GM23338 (cell line): ENCODE results near the gene NRF1. TPM values are rescaled to one million over a fixed set of nuclear protein-coding genes. Genes with fewer than 3 reads are reported as not detected.
A peak's percentile ranks its signal among the peaks of the same experiment; 100 is the strongest.

Experiments used
- ATAC-seq: fragments of 200-7000 bp; cut with Tn5 transposase; 3 replicates; pipeline ENCODE4 v1.9.1; 2020
- DNase-seq: peaks from one replicate; pipeline ENCODE4 v3.0.0-alpha.2; 2015; ENCODE audit warnings: low spot score
- H2AFZ ChIP-seq: fragments of 200-600 bp; sonication (generic); 2 replicates; pipeline ENCODE4 v1.8.0; 2016; ENCODE audit warnings: antibody characterized with exemption, mild to moderate bottlenecking, moderate library complexity
- H3F3A ChIP-seq: fragments of 200-600 bp; sonication (generic); replicated peaks from 2 replicates; pipeline ENCODE4 v1.8.0; 2017; ENCODE audit warnings: antibody characterized with exemption, mixed run types, low read depth
- H3K27ac ChIP-seq: fragments of 200-600 bp; sonication (generic); 2 replicates; pipeline ENCODE4 v1.6.1; 2016; ENCODE audit warnings: low read depth
- H3K27me3 ChIP-seq: fragments of 200-600 bp; sonication (generic); 2 replicates; pipeline ENCODE4 v1.8.0; 2016; ENCODE audit warnings: mild to moderate bottlenecking, mixed run types, moderate library complexity; ENCODE audit not compliant: insufficient read depth
- H3K36me3 ChIP-seq: fragments of 200-600 bp; sonication (generic); 2 replicates; pipeline ENCODE4 v1.8.0; 2016; ENCODE audit warnings: mild to moderate bottlenecking; ENCODE audit not compliant: insufficient read depth
- H3K4me1 ChIP-seq: fragments of 200-600 bp; sonication (generic); 2 replicates; pipeline ENCODE4 v1.8.0; 2016; ENCODE audit warnings: mild to moderate bottlenecking, moderate library complexity; ENCODE audit not compliant: insufficient read depth
- H3K4me2 ChIP-seq: fragments of 200-600 bp; sonication (generic); 2 replicates; pipeline ENCODE4 v1.7.1; 2017; ENCODE audit warnings: mixed run types
- H3K4me3 ChIP-seq: fragments of 200-600 bp; sonication (generic); 2 replicates; pipeline ENCODE4 v1.6.1; 2016; ENCODE audit warnings: mixed run types
- H3K79me2 ChIP-seq: fragments of 200-600 bp; sonication (generic); replicated peaks from 2 replicates; pipeline ENCODE4 v1.8.0; 2017; ENCODE audit warnings: mild to moderate bottlenecking; ENCODE audit not compliant: insufficient read depth
- H3K9me2 ChIP-seq: fragments of 200-600 bp; sonication (generic); 2 replicates; pipeline ENCODE4 v1.8.0; 2017; ENCODE audit not compliant: insufficient read depth
- H4K20me1 ChIP-seq: fragments of 200-600 bp; sonication (generic); replicated peaks from 2 replicates; pipeline ENCODE4 v1.8.0; 2017; ENCODE audit warnings: mild to moderate bottlenecking; ENCODE audit not compliant: insufficient read depth
- H3K27ac Mint-ChIP-seq: 2 replicates; pipeline ENCODE4 v1.8.0; 2020; ENCODE audit warnings: inconsistent platforms, mild to moderate bottlenecking, moderate library complexity, mixed read lengths
- H3K27me3 Mint-ChIP-seq: 3 replicates; pipeline ENCODE4 v1.8.0; 2022; ENCODE audit warnings: low read depth, mild to moderate bottlenecking, moderate library complexity, mixed read lengths, inconsistent platforms; ENCODE audit not compliant: insufficient read depth, poor library complexity
- H3K36me3 Mint-ChIP-seq: 3 replicates; pipeline ENCODE4 v1.8.0; 2021; ENCODE audit warnings: low read depth, mild to moderate bottlenecking, inconsistent platforms, moderate library complexity, mixed read lengths
- H3K4me1 Mint-ChIP-seq: 3 replicates; pipeline ENCODE4 v1.8.0; 2020; ENCODE audit warnings: mild to moderate bottlenecking, inconsistent platforms, mixed read lengths
- H3K4me3 Mint-ChIP-seq: 3 replicates; pipeline ENCODE4 v1.8.0; 2021; ENCODE audit warnings: moderate library complexity, mild to moderate bottlenecking, inconsistent platforms, mixed read lengths
- H3K9me3 Mint-ChIP-seq: 3 replicates; pipeline ENCODE4 v1.8.0; 2020; ENCODE audit warnings: moderate library complexity, mild to moderate bottlenecking, inconsistent platforms, mixed read lengths
- CREB1 ChIP-seq: fragments of 250-450 bp; sonication (Bioruptor Pico); IDR thresholded peaks from 2 replicates; pipeline ENCODE4 v1.5.0; 2020; ENCODE audit warnings: low read depth, mild to moderate bottlenecking, moderate library complexity
- EZH2 ChIP-seq: fragments of 200-600 bp; sonication (generic); IDR thresholded peaks from one replicate; pipeline ENCODE4 v1.8.0; 2017; ENCODE audit warnings: antibody characterized with exemption, mild to moderate bottlenecking, low read depth; ENCODE audit not compliant: unreplicated experiment
- EZH2phosphoT487 ChIP-seq: fragments of 200-600 bp; sonication (generic); IDR thresholded peaks from one replicate; pipeline ENCODE4 v1.8.1; 2018; ENCODE audit warnings: antibody characterized with exemption; ENCODE audit not compliant: unreplicated experiment
- JUNB ChIP-seq: IDR thresholded peaks from one replicate; pipeline ENCODE4 v1.6.1; 2016; ENCODE audit warnings: antibody characterized with exemption; ENCODE audit not compliant: unreplicated experiment
- NANOG ChIP-seq: IDR thresholded peaks from 2 replicates; pipeline ENCODE4 v1.6.1; 2016; ENCODE audit warnings: antibody characterized with exemption, borderline replicate concordance
- POLR2AphosphoS5 ChIP-seq: IDR thresholded peaks from 2 replicates; pipeline ENCODE4 v1.6.1; 2016; ENCODE audit warnings: antibody characterized with exemption, low read depth
- REST ChIP-seq: IDR thresholded peaks from one replicate; pipeline ENCODE4 v1.6.1; 2018; ENCODE audit warnings: antibody characterized with exemption; ENCODE audit not compliant: unreplicated experiment
- STAT1 ChIP-seq: IDR thresholded peaks from one replicate; pipeline ENCODE4 v1.6.1; 2016; ENCODE audit warnings: antibody characterized with exemption; ENCODE audit not compliant: unreplicated experiment
- ZNF114 ChIP-seq: fragments of 250-450 bp; sonication (Bioruptor Pico); IDR thresholded peaks from 2 replicates; pipeline ENCODE4 v1.5.0; 2020; ENCODE audit warnings: mild to moderate bottlenecking, moderate library complexity
- ZNF331 ChIP-seq: fragments of 250-450 bp; sonication (Bioruptor Pico); IDR thresholded peaks from 2 replicates; pipeline ENCODE4 v1.5.0; 2020; ENCODE audit warnings: low read depth, mild to moderate bottlenecking, moderate library complexity
- polyA plus RNA-seq: library from polyadenylated mRNA; unstranded; fragments of >200 nt; fragmentation: Nextera tagmentation; extraction: Ambion mirVana; gene quantifications from 2 replicates; pipeline ENCODE4 v1.2.1, GENCODE V29; 2016
- total RNA-seq: library from RNA; depleted of rRNA; stranded (reverse); fragments of >200 nt; shearing (Covaris generic); gene quantifications from 2 replicates; pipeline ENCODE4 v1.2.3, GENCODE V29; 2014
- TF ChIP-seq, protein P1 (sequence below): IDR thresholded peaks from 2 replicates; pipeline ENCODE4 v1.6.1; 2016; ENCODE audit warnings: antibody characterized with exemption
- TF ChIP-seq, protein P2 (sequence below), 2 experiments: fragments of 200-600 bp in 1 of 2; sonication (generic) in 1 of 2; conservative IDR thresholded peaks; 2 replicates each; pipeline versions ENCODE4 v1.5.1 to v1.6.1; 2016 to 2017; ENCODE audit warnings: antibody characterized with exemption in 2 of 2, low read depth in 2 of 2, mild to moderate bottlenecking in 2 of 2, moderate library complexity in 1 of 2
- TF ChIP-seq, protein P3 (sequence below): fragments of 250-450 bp; sonication (Bioruptor Pico); IDR thresholded peaks from 2 replicates; pipeline ENCODE4 v1.5.0; 2020; ENCODE audit warnings: mild to moderate bottlenecking, moderate library complexity

The NRF1 gene
- total and polyA plus RNA-seq, 2 experiments from 2014 or later: 5.3 to 24.6 TPM

- H3K4me3 Mint-ChIP-seq: no peak overlapping the region
- Histone ChIP-seq H3K9me2 (no peaks in the 10 kb centered on the region), H3K4me1 (peaks cover 18% of the 10 kb centered on the region; the same call in 1 of the 2 replicates), H3F3A (peaks cover 6% of the 10 kb centered on the region; the same call in 1 of the 2 replicates), H3K79me2 (no peaks in the 10 kb centered on the region), H3K36me3 (no peaks in the 10 kb centered on the region), H4K20me1 (no peaks in the 10 kb centered on the region), H3K4me3 (no peak overlapping the region), H3K4me2 (no peak overlapping the region), H3K27ac (no peak overlapping the region), H2AFZ (peak overlapping the region; percentile 59; the same call in 1 of the 2 replicates), H3K27me3 (no peaks in the 10 kb centered on the region)
- H3K27ac Mint-ChIP-seq: no peak overlapping the region
- no peak for DNase-seq
- H3K27me3 Mint-ChIP-seq: peaks cover 18% of the 10 kb centered on the region
- peak; percentile 51 for ATAC-seq
- no peaks in the 10 kb centered on the region for H3K9me3 Mint-ChIP-seq
- TF ChIP-seq CREB1 (CRISPR knock-in tag): no peak
- TF ChIP-seq, protein P1, sequence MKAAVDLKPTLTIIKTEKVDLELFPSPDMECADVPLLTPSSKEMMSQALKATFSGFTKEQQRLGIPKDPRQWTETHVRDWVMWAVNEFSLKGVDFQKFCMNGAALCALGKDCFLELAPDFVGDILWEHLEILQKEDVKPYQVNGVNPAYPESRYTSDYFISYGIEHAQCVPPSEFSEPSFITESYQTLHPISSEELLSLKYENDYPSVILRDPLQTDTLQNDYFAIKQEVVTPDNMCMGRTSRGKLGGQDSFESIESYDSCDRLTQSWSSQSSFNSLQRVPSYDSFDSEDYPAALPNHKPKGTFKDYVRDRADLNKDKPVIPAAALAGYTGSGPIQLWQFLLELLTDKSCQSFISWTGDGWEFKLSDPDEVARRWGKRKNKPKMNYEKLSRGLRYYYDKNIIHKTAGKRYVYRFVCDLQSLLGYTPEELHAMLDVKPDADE: no peak
- TF ChIP-seq STAT1: no peak
- no peak for TF ChIP-seq ZNF331 (CRISPR knock-in tag)
- no peak for TF ChIP-seq NANOG
- TF ChIP-seq EZH2: no peak
- TF ChIP-seq EZH2phosphoT487: no peak
- no peak for TF ChIP-seq ZNF114 (CRISPR knock-in tag)
- TF ChIP-seq JUNB: no peak
- no peak for TF ChIP-seq REST
- TF ChIP-seq, protein P2, sequence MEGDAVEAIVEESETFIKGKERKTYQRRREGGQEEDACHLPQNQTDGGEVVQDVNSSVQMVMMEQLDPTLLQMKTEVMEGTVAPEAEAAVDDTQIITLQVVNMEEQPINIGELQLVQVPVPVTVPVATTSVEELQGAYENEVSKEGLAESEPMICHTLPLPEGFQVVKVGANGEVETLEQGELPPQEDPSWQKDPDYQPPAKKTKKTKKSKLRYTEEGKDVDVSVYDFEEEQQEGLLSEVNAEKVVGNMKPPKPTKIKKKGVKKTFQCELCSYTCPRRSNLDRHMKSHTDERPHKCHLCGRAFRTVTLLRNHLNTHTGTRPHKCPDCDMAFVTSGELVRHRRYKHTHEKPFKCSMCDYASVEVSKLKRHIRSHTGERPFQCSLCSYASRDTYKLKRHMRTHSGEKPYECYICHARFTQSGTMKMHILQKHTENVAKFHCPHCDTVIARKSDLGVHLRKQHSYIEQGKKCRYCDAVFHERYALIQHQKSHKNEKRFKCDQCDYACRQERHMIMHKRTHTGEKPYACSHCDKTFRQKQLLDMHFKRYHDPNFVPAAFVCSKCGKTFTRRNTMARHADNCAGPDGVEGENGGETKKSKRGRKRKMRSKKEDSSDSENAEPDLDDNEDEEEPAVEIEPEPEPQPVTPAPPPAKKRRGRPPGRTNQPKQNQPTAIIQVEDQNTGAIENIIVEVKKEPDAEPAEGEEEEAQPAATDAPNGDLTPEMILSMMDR (conservative IDR thresholded peaks at IDR 0.05; ENCODE audit: low read depth in 2 of 2): no peak
- TF ChIP-seq, protein P3, sequence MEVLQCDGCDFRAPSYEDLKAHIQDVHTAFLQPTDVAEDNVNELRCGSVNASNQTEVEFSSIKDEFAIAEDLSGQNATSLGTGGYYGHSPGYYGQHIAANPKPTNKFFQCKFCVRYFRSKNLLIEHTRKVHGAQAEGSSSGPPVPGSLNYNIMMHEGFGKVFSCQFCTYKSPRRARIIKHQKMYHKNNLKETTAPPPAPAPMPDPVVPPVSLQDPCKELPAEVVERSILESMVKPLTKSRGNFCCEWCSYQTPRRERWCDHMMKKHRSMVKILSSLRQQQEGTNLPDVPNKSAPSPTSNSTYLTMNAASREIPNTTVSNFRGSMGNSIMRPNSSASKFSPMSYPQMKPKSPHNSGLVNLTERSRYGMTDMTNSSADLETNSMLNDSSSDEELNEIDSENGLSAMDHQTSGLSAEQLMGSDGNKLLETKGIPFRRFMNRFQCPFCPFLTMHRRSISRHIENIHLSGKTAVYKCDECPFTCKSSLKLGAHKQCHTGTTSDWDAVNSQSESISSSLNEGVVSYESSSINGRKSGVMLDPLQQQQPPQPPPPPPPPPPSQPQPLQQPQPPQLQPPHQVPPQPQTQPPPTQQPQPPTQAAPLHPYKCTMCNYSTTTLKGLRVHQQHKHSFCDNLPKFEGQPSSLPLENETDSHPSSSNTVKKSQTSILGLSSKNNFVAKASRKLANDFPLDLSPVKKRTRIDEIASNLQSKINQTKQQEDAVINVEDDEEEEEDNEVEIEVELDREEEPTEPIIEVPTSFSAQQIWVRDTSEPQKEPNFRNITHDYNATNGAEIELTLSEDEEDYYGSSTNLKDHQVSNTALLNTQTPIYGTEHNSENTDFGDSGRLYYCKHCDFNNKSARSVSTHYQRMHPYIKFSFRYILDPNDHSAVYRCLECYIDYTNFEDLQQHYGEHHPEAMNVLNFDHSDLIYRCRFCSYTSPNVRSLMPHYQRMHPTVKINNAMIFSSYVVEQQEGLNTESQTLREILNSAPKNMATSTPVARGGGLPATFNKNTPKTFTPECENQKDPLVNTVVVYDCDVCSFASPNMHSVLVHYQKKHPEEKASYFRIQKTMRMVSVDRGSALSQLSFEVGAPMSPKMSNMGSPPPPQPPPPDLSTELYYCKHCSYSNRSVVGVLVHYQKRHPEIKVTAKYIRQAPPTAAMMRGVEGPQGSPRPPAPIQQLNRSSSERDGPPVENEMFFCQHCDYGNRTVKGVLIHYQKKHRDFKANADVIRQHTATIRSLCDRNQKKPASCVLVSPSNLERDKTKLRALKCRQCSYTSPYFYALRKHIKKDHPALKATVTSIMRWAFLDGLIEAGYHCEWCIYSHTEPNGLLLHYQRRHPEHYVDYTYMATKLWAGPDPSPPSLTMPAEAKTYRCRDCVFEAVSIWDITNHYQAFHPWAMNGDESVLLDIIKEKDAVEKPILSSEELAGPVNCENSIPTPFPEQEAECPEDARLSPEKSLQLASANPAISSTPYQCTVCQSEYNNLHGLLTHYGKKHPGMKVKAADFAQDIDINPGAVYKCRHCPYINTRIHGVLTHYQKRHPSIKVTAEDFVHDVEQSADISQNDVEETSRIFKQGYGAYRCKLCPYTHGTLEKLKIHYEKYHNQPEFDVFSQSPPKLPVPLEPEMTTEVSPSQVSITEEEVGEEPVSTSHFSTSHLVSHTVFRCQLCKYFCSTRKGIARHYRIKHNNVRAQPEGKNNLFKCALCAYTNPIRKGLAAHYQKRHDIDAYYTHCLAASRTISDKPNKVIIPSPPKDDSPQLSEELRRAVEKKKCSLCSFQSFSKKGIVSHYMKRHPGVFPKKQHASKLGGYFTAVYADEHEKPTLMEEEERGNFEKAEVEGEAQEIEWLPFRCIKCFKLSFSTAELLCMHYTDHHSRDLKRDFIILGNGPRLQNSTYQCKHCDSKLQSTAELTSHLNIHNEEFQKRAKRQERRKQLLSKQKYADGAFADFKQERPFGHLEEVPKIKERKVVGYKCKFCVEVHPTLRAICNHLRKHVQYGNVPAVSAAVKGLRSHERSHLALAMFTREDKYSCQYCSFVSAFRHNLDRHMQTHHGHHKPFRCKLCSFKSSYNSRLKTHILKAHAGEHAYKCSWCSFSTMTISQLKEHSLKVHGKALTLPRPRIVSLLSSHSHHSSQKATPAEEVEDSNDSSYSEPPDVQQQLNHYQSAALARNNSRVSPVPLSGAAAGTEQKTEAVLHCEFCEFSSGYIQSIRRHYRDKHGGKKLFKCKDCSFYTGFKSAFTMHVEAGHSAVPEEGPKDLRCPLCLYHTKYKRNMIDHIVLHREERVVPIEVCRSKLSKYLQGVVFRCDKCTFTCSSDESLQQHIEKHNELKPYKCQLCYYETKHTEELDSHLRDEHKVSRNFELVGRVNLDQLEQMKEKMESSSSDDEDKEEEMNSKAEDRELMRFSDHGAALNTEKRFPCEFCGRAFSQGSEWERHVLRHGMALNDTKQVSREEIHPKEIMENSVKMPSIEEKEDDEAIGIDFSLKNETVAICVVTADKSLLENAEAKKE (CRISPR knock-in tag): no peak
- TF ChIP-seq POLR2AphosphoS5: no peak
- H3K4me1 Mint-ChIP-seq: peaks cover 31% of the 10 kb centered on the region
- H3K36me3 Mint-ChIP-seq: no peaks in the 10 kb centered on the region; the same call in 2 of the 3 replicates
These were observed 193.6 kb downstream of the NRF1 start for GRCh38 chr7:129804890-129805719.
